NOMO-1 treated with DMSO at 0.1 percent for 48 hours (cell line): ENCODE data around the gene SERPING1.

Source experiments
- DNase-seq: peaks from one replicate; lab custom pipeline; 2025; ENCODE audit not compliant: unreplicated experiment; lab: John Stamatoyannopoulos, UW

Gene SERPING1

GRCh38 chr11:57597461-57597915 is at the start of gene SERPING1:
Gene SERPING1, plus strand, starts transcription at chr11:57597685. Its CDS starts 586 bp downstream, at chr11:57598271.
- DNase-seq, result no peak

GRCh38 chr11:57547854-57548377 is 49.6 kb upstream of the SERPING1 start:
- peak; percentile 6 for DNase-seq

GRCh38 chr11:57549983-57550382 is 47.5 kb upstream of the SERPING1 start:
- no peak for DNase-seq

GRCh38 chr11:57551941-57552340 is 45.5 kb upstream of the SERPING1 start:
- DNase-seq, result no peak

GRCh38 chr11:57552479-57552878 is 45.0 kb upstream of the SERPING1 start:
- no peak for DNase-seq

- DNase-seq, result no peak
Observed at GRCh38 chr11:57555393-57555792, 42.1 kb upstream of the SERPING1 start.

GRCh38 chr11:57556041-57556440 is 41.4 kb upstream of the SERPING1 start:
- DNase-seq, result no peak

GRCh38 chr11:57560146-57560545 is 37.3 kb upstream of the SERPING1 start:
- no peak for DNase-seq

GRCh38 chr11:57562596-57562995 is 34.9 kb upstream of the SERPING1 start:
- no peak for DNase-seq

- peak; percentile 63 for DNase-seq
Observed at GRCh38 chr11:57566005-57566904, 31.2 kb upstream of the SERPING1 start.

GRCh38 chr11:57566905-57567514 is 30.5 kb upstream of the SERPING1 start:
- peak; percentile 5 for DNase-seq

- peak; percentile 30 for DNase-seq
Observed at GRCh38 chr11:57567515-57568329, 29.8 kb upstream of the SERPING1 start, which contains the start of gene UBE2L6. Gene UBE2L6, minus strand, starts transcription at chr11:57567672. Its CDS starts 61 bp downstream, at chr11:57567611.

GRCh38 chr11:57568330-57568766 is 29.1 kb upstream of the SERPING1 start:
- peak; percentile 66 for DNase-seq

GRCh38 chr11:57571606-57572005 is 25.9 kb upstream of the SERPING1 start:
- DNase-seq, result peak; percentile 4

GRCh38 chr11:57574061-57574460 is 23.4 kb upstream of the SERPING1 start:
- no peak for DNase-seq

GRCh38 chr11:57584341-57584740 is 13.1 kb upstream of the SERPING1 start:
- DNase-seq, result no peak

GRCh38 chr11:57585301-57585700 is 12.2 kb upstream of the SERPING1 start:
- no peak for DNase-seq

- no peak for DNase-seq
Observed at GRCh38 chr11:57586711-57587245, 10.7 kb upstream of the SERPING1 start.

GRCh38 chr11:57588046-57588710 is 9.3 kb upstream of the SERPING1 start:
- peak; percentile 47 for DNase-seq

- DNase-seq, result no peak
Observed at GRCh38 chr11:57596266-57596885, 1.1 kb upstream of the SERPING1 start.
